D721Med (cell line): ENCODE data around the gene WNT8B.

Experiments used
- DNase-seq: peaks from one replicate; pipeline ENCODE4 v3.0.0; 2011; ENCODE audit warnings: low spot score; ENCODE audit not compliant: insufficient read length
- FAIRE-seq: peaks from 2 replicates; lab custom pipeline; 2011; peaks lifted over from hg19 to GRCh38; lab: Jason Lieb, UNC
- CTCF ChIP-seq: IDR thresholded peaks from 2 replicates; pipeline ENCODE4 v1.5.1; 2012; ENCODE audit warnings: mild to moderate bottlenecking, control low read depth; ENCODE audit not compliant: insufficient read depth; ENCODE audit errors: missing control alignments

Gene WNT8B

DNA sequence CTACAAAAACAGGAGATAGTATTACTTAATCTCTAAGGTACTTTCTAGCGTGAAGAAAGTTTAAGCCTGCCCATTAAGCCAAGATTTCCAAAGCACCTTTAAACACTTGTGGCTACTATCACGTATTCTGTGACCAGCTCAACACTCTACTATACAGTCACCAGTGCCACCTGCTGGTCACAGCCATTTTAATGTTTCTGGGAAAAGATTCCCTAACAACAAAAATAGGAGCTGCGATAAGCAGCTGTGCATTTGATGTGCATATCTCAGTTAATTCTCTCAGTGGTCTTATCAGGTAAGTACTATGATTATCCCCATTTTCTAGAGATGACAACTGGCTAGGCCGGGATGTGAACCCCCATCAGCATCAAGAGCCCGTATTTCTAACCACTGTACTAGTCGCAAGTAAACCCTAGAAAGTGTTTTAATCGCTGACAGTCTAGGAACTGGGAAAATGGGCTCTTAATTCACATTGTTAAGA is 56.0 kb downstream of the WNT8B start:
- DNase-seq (peak; percentile 51), FAIRE-seq (peak; percentile 85)
- peak; percentile 84 for TF ChIP-seq CTCF

DNA sequence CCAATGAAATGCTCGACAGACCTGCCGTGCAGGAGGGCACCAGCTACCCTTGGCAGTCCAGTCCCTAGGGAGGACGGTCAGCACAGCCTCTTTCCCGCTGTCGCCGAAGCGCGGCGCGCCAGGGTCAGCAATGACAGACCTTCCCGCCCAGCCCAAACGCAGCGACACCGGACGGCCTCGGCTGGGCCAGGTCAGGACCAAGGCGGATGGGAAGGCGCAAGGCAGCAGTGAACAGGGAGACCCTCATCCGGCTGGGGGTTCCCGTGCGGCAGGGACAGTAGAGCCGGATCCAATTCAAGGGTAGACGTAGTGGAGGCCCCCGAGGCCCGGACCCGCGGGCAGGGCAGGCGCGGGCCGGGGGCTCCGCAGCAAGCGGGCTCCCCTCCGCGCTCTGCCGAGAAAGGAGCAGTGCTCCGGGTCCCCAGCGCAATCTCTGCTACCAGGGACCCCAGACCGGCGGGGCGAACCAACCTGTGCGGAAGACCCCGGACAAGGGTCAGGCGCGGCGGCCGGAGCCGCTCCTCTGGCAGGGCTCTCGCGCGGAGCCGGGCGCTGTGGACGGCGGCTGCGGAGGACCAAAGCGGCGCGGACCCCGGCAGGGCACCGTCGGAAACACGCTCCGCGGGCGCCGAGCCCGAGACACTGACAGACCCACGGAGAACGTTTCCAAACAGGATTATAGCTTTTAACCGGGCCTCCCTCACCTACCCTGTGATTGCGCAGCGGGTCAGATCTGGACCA is 56.7 kb downstream of the WNT8B start, which contains the start of gene SEC31B:
Gene SEC31B, minus strand, starts transcription at position 551 of the 741 bp plus-strand sequence. CDS start 2,909 bp downstream, outside the sequence.
- FAIRE-seq, result no peak
- no peak for TF ChIP-seq CTCF
- no peak for DNase-seq

- FAIRE-seq (no peak), DNase-seq (no peak)
- TF ChIP-seq CTCF, result no peak
These were observed 58.0 kb downstream of the WNT8B start for GRCh38 chr10:100520811-100521210.

- DNase-seq (no peak), FAIRE-seq (no peak)
- TF ChIP-seq CTCF, result no peak
These were observed 59.4 kb downstream of the WNT8B start for GRCh38 chr10:100522107-100522801.

GRCh38 chr10:100522945-100523344 is 60.1 kb downstream of the WNT8B start:
- FAIRE-seq, result no peak
- no peak for DNase-seq
- no peak for TF ChIP-seq CTCF

DNA sequence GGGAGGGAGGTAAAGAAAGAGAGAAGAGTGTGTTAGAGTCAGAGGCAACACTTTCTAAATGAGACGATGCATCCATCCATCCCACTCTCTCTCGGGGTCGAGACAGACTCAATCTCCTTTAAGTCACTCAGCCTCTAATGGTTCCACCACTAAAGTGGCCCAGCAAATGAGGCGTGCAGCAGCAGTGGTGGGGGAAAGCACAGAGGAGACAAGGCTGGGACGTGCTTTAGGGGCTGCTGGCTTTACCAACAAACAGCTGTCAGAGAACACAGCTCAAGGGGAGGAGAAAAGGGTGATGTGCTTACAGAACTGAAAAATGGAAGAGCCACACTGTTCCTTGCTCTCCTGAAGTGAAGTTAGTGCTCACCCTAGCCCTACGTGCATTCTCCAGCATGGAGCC is 61.4 kb downstream of the WNT8B start:
- DNase-seq, result no peak
- FAIRE-seq, result no peak
- TF ChIP-seq CTCF, result no peak

DNA sequence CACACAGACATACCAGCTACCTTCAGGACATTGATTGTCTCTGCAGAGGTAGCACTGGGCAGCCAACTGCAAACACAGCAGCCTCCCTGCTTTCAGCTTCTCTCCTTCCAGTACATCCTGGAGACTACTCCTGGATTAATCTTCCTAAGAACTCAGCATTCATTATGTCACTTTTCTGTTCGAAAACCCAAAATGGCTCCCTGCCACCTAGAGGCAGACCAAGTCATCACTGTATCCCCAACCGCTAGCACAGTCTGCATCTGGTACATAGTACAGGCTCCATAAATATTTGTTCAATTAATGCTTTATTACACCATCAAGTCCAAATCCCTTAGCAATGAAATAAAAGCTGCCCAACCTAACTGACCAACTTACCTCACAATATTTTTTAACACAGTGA is 61.8 kb downstream of the WNT8B start:
- TF ChIP-seq CTCF, result no peak
- DNase-seq, result no peak
- FAIRE-seq, result no peak
